DMS114 treated with DMSO at 0.1 percent for 48 hours (cell line): ENCODE data around the gene TSPAN7.

Source experiments
- DNase-seq: peaks from one replicate; lab custom pipeline; 2025; ENCODE audit not compliant: unreplicated experiment; lab: John Stamatoyannopoulos, UW

The TSPAN7 gene

GRCh38 chrX:38678821-38679220 lies 117.5 kb downstream of the TSPAN7 start:
- DNase-seq = no peak

GRCh38 chrX:38679695-38680094 lies 118.4 kb downstream of the TSPAN7 start:
- DNase-seq = no peak

GRCh38 chrX:38682095-38682494 lies 120.8 kb downstream of the TSPAN7 start:
- DNase-seq = no peak

DNA sequence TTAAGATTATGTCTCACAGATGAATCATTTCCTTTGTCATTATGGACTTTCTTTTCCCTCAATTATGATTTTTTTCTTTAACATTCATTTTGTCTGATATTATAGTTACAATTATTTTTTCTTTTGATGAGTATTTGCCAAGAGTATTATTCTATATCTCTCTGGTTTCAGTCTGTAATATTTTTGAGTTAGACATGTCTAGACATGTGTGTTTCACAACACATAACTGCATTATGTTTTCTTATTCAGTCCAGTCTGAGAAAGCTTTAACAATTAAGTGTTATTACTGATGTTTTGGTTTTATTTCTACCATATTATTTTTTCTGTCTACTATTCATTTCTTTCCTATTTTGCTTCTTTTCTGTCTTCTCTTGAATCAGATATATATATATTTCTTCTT lies 131.6 kb downstream of the TSPAN7 start:
- DNase-seq = no peak

- DNase-seq = no peak
These were observed 133.1 kb downstream of the TSPAN7 start for GRCh38 chrX:38694394-38694793.

- no peak for DNase-seq
These were observed 136.1 kb downstream of the TSPAN7 start for GRCh38 chrX:38697461-38697860.

GRCh38 chrX:38699121-38699520 lies 137.8 kb downstream of the TSPAN7 start:
- no peak for DNase-seq

DNA sequence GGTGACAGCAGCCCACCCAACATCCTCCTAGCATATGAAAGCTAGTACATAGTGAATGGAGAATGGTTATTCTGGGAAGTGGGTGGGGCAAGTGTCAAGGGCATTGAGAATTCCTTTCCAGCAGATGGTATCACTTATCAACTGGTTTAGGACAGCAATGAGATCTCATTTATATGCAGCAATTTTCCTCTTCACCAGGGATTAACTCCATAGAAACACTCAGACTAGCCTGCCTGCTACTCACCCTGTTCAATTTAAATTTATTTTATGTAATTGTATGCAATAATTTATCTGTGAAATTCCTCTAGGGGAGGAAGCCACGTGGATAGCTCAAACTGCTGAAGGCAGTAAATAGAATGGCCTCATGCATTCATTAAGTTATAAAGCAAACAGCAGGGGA lies 138.4 kb downstream of the TSPAN7 start:
- no peak for DNase-seq

DNA sequence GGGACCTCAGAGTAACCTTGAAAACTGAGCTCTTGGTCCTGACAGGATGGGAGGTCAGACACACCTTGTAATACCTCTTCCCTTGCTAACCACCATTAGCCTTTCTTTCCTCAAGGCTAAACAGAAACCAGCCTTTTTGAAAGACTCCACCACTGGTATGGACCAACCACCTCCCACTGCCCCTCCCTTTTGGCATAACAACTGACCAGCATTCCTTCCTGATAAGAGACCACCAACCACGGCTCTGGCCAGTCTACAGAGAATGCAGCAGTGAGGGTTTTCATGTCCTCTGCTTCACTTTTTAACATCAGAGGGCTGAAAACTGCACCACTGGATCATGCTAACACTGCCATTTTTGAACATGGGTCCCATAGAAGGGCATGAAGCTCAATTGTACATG lies 139.7 kb downstream of the TSPAN7 start:
- no peak for DNase-seq

- no peak for DNase-seq
These were observed 143.0 kb downstream of the TSPAN7 start for GRCh38 chrX:38704146-38704882.

- DNase-seq = no peak
These were observed 156.5 kb downstream of the TSPAN7 start for GRCh38 chrX:38717871-38718270.

- DNase-seq = no peak
These were observed 157.0 kb downstream of the TSPAN7 start for GRCh38 chrX:38718311-38718710.

- DNase-seq = no peak
These were observed 165.3 kb downstream of the TSPAN7 start for GRCh38 chrX:38726612-38727011.

- DNase-seq = no peak
These were observed 166.3 kb downstream of the TSPAN7 start for GRCh38 chrX:38727668-38728067.

DNA sequence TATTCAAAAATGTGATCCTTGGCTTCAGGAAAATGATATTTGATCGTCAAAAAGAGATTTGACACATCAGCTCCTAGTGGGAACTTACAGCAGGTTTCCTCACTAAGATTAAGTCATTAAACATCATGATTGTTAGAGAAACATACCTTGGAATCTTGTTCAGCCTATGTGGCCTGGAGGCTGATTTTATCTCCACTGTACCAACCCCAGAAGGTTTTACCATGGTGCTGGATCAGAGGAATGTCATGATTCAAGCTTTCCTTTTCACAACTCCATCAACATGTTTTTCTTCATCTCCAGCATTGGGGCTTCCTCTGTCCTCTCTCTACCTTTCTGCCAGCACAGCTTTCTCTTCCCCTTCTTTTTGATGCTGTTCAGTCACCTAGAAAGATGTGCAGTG lies 171.5 kb downstream of the TSPAN7 start:
- DNase-seq = no peak
